WTC11 (cell line): ENCODE data around the gene RBMS1. TPM values are rescaled to one million over a fixed set of nuclear protein-coding genes. Genes with fewer than 3 reads are reported as not detected.

Source experiments
- ATAC-seq: fragments of 200-7000 bp; cut with Tn5 transposase; 2 replicates; pipeline ENCODE4 v1.10.0; 2021; ENCODE audit warnings: mild to moderate bottlenecking, moderate library complexity
- CTCF ChIA-PET: fragments of 300-600 bp; sonication (Branson Sonifier 250); formaldehyde crosslinking; loops from one replicate; lab custom pipeline; 2021; ENCODE audit warnings: antibody characterized with exemption; lab: Charles Lee
- POLR2A ChIA-PET: fragments of 350-600 bp; sonication (Branson Sonifier 250); formaldehyde crosslinking; loops from one replicate; lab custom pipeline; 2021; ENCODE audit warnings: antibody characterized with exemption; lab: Charles Lee
- DNase-seq: peaks from one replicate; pipeline ENCODE4 v3.0.0; 2021; ENCODE audit warnings: low spot score
- H3K27ac Mint-ChIP-seq: 2 replicates; pipeline ENCODE4 v1.8.0; 2021; ENCODE audit warnings: mixed read lengths
- H3K27me3 Mint-ChIP-seq: 2 replicates; pipeline ENCODE4 v1.8.0; 2021; ENCODE audit warnings: low read depth, mild to moderate bottlenecking, moderate library complexity, mixed read lengths
- H3K36me3 Mint-ChIP-seq: 2 replicates; pipeline ENCODE4 v1.8.0; 2021; ENCODE audit warnings: mixed read lengths
- H3K4me1 Mint-ChIP-seq: 2 replicates; pipeline ENCODE4 v1.8.0; 2022; ENCODE audit warnings: mixed read lengths
- H3K4me3 Mint-ChIP-seq: 2 replicates; pipeline ENCODE4 v1.8.0; 2021; ENCODE audit warnings: mild to moderate bottlenecking, moderate library complexity, mixed read lengths
- H3K9me3 Mint-ChIP-seq: 2 replicates; pipeline ENCODE4 v1.8.0; 2021; ENCODE audit warnings: mixed read lengths
- CREB1 ChIP-seq: sonication (generic); formaldehyde crosslinking; IDR thresholded peaks from 2 replicates; pipeline ENCODE4 v1.8.0; 2023; ENCODE audit warnings: mild to moderate bottlenecking, missing genetic modification reagents
- CREM ChIP-seq: sonication (generic); formaldehyde crosslinking; IDR thresholded peaks from 2 replicates; pipeline ENCODE4 v1.8.1; 2022; ENCODE audit warnings: mild to moderate bottlenecking, missing genetic modification reagents, moderate library complexity
- FOXK1 ChIP-seq: sonication (generic); formaldehyde crosslinking; IDR thresholded peaks from 2 replicates; pipeline ENCODE4 v1.8.0; 2022; ENCODE audit warnings: mild to moderate bottlenecking, moderate library complexity, missing genetic modification reagents
- GRHL2 ChIP-seq: fragments of 250-450 bp; sonication (Bioruptor Pico); IDR thresholded peaks from 2 replicates; pipeline ENCODE4 v1.8.0; 2022; ENCODE audit warnings: mild to moderate bottlenecking, moderate library complexity; ENCODE audit not compliant: insufficient replicate concordance, severe bottlenecking
- GTF2I ChIP-seq: fragments of 250-450 bp; sonication (Bioruptor Pico); conservative IDR thresholded peaks from 2 replicates; pipeline ENCODE4 v1.4.0; 2021; ENCODE audit warnings: mild to moderate bottlenecking
- NFYB ChIP-seq: sonication (generic); formaldehyde crosslinking; conservative IDR thresholded peaks from 2 replicates; pipeline ENCODE4 v1.8.0; 2022; ENCODE audit warnings: low read depth, missing genetic modification reagents
- NR1H2 ChIP-seq: sonication (generic); formaldehyde crosslinking; IDR thresholded peaks from 2 replicates; pipeline ENCODE4 v1.9.0; 2021; ENCODE audit warnings: mild to moderate bottlenecking, moderate library complexity, missing genetic modification reagents
- OVOL2 ChIP-seq: fragments of 250-450 bp; sonication (Bioruptor Pico); IDR thresholded peaks from 2 replicates; pipeline ENCODE4 v1.9.0; 2021; ENCODE audit warnings: mild to moderate bottlenecking, borderline replicate concordance
- RORB ChIP-seq: fragments of 250-450 bp; sonication (Bioruptor Pico); IDR thresholded peaks from 2 replicates; pipeline ENCODE4 v1.9.0; 2021; ENCODE audit warnings: mild to moderate bottlenecking
- TCF7 ChIP-seq: sonication (generic); formaldehyde crosslinking; IDR thresholded peaks from 2 replicates; pipeline ENCODE4 v1.8.0; 2022; ENCODE audit warnings: mild to moderate bottlenecking, low read depth, missing genetic modification reagents, moderate library complexity
- TP53 ChIP-seq: sonication (generic); formaldehyde crosslinking; IDR thresholded peaks from 2 replicates; pipeline ENCODE4 v1.8.1; 2023; ENCODE audit warnings: mild to moderate bottlenecking, missing genetic modification reagents
- ZBTB21 ChIP-seq: sonication (generic); formaldehyde crosslinking; IDR thresholded peaks from 2 replicates; pipeline ENCODE4 v1.8.1; 2023; ENCODE audit warnings: mild to moderate bottlenecking, missing genetic modification reagents, borderline replicate concordance
- ZNF317 ChIP-seq: sonication (generic); formaldehyde crosslinking; IDR thresholded peaks from 2 replicates; pipeline ENCODE4 v1.8.1; 2023; ENCODE audit warnings: low read depth, mild to moderate bottlenecking, moderate library complexity, missing genetic modification reagents, borderline replicate concordance
- total RNA-seq: library from RNA; stranded (reverse); gene quantifications from 3 replicates; pipeline ENCODE4 v1.2.3, GENCODE V29; 2021
- TF ChIP-seq, protein P1 (sequence below): sonication (generic); formaldehyde crosslinking; IDR thresholded peaks from 2 replicates; pipeline ENCODE4 v1.8.1; 2022; ENCODE audit warnings: low read depth, missing genetic modification reagents, borderline replicate concordance
- TF ChIP-seq, protein P2 (sequence below): sonication (generic); formaldehyde crosslinking; IDR thresholded peaks from 2 replicates; pipeline ENCODE4 v1.8.1; 2022; ENCODE audit warnings: missing genetic modification reagents, borderline replicate concordance
- TF ChIP-seq, protein P3 (sequence below): sonication (generic); formaldehyde crosslinking; conservative IDR thresholded peaks from 2 replicates; pipeline ENCODE4 v1.8.1; 2023; ENCODE audit warnings: mild to moderate bottlenecking, low read depth, missing genetic modification reagents, moderate library complexity
- TF ChIP-seq, protein P4 (sequence below): sonication (generic); formaldehyde crosslinking; IDR thresholded peaks from 2 replicates; pipeline ENCODE4 v1.8.1; 2023; ENCODE audit warnings: mild to moderate bottlenecking, missing genetic modification reagents
- TF ChIP-seq, protein P5 (sequence below): sonication (generic); formaldehyde crosslinking; IDR thresholded peaks from 2 replicates; pipeline ENCODE4 v1.8.1; 2023; ENCODE audit warnings: mild to moderate bottlenecking, missing genetic modification reagents, moderate library complexity
- TF ChIP-seq, protein P6 (sequence below): sonication (generic); formaldehyde crosslinking; IDR thresholded peaks from 2 replicates; pipeline ENCODE4 v1.8.1; 2023; ENCODE audit warnings: mild to moderate bottlenecking, moderate library complexity, missing genetic modification reagents
- TF ChIP-seq, protein P7 (sequence below): sonication (generic); formaldehyde crosslinking; IDR thresholded peaks from 2 replicates; pipeline ENCODE4 v1.8.0; 2023; ENCODE audit warnings: missing genetic modification reagents, mild to moderate bottlenecking, borderline replicate concordance
- TF ChIP-seq, protein P8 (sequence below): fragments of 250-450 bp; sonication (Bioruptor Pico); IDR thresholded peaks from 2 replicates; pipeline ENCODE4 v1.8.0; 2021; ENCODE audit warnings: mild to moderate bottlenecking

Gene RBMS1
- total RNA-seq, 1 experiment from 2014 or later = 56.3 TPM

DNA sequence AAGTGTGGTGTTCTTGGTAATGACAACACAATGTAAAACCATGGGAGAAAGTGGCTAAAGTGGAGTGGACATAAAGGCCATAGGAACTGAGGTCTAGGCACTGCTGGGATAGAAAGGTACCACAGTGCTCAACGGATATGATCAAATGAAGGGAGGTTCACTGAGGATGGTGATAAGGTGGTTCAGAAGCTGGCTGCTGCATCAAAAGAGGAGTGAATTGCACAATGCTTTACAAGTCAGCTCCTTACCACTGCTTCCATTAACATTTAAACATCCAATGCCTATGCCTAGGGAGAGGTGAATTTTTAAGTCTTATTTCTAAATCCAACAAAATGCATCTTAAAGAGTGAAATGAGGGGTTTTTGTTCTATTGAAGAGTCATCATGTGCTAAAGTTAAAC is 193.4 kb downstream of the RBMS1 start (continued):
- TF ChIP-seq, protein P1, sequence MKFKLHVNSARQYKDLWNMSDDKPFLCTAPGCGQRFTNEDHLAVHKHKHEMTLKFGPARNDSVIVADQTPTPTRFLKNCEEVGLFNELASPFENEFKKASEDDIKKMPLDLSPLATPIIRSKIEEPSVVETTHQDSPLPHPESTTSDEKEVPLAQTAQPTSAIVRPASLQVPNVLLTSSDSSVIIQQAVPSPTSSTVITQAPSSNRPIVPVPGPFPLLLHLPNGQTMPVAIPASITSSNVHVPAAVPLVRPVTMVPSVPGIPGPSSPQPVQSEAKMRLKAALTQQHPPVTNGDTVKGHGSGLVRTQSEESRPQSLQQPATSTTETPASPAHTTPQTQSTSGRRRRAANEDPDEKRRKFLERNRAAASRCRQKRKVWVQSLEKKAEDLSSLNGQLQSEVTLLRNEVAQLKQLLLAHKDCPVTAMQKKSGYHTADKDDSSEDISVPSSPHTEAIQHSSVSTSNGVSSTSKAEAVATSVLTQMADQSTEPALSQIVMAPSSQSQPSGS (CRISPR knock-in tag) = no peak
- TF ChIP-seq, protein P2, sequence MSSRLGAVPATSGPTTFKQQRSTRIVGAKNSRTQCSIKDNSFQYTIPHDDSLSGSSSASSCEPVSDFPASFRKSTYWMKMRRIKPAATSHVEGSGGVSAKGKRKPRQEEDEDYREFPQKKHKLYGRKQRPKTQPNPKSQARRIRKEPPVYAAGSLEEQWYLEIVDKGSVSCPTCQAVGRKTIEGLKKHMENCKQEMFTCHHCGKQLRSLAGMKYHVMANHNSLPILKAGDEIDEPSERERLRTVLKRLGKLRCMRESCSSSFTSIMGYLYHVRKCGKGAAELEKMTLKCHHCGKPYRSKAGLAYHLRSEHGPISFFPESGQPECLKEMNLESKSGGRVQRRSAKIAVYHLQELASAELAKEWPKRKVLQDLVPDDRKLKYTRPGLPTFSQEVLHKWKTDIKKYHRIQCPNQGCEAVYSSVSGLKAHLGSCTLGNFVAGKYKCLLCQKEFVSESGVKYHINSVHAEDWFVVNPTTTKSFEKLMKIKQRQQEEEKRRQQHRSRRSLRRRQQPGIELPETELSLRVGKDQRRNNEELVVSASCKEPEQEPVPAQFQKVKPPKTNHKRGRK = no peak
- TF ChIP-seq, protein P3, sequence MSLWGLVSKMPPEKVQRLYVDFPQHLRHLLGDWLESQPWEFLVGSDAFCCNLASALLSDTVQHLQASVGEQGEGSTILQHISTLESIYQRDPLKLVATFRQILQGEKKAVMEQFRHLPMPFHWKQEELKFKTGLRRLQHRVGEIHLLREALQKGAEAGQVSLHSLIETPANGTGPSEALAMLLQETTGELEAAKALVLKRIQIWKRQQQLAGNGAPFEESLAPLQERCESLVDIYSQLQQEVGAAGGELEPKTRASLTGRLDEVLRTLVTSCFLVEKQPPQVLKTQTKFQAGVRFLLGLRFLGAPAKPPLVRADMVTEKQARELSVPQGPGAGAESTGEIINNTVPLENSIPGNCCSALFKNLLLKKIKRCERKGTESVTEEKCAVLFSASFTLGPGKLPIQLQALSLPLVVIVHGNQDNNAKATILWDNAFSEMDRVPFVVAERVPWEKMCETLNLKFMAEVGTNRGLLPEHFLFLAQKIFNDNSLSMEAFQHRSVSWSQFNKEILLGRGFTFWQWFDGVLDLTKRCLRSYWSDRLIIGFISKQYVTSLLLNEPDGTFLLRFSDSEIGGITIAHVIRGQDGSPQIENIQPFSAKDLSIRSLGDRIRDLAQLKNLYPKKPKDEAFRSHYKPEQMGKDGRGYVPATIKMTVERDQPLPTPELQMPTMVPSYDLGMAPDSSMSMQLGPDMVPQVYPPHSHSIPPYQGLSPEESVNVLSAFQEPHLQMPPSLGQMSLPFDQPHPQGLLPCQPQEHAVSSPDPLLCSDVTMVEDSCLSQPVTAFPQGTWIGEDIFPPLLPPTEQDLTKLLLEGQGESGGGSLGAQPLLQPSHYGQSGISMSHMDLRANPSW (CRISPR knock-in tag) = no peak
- no peak for TF ChIP-seq ZBTB21 (CRISPR knock-in tag)
- TF ChIP-seq, protein P4, sequence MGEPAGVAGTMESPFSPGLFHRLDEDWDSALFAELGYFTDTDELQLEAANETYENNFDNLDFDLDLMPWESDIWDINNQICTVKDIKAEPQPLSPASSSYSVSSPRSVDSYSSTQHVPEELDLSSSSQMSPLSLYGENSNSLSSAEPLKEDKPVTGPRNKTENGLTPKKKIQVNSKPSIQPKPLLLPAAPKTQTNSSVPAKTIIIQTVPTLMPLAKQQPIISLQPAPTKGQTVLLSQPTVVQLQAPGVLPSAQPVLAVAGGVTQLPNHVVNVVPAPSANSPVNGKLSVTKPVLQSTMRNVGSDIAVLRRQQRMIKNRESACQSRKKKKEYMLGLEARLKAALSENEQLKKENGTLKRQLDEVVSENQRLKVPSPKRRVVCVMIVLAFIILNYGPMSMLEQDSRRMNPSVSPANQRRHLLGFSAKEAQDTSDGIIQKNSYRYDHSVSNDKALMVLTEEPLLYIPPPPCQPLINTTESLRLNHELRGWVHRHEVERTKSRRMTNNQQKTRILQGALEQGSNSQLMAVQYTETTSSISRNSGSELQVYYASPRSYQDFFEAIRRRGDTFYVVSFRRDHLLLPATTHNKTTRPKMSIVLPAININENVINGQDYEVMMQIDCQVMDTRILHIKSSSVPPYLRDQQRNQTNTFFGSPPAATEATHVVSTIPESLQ (CRISPR knock-in tag) = no peak
- no peak for TF ChIP-seq NR1H2 (CRISPR knock-in tag)
- no peak for TF ChIP-seq CREM (CRISPR knock-in tag)
- no peak for TF ChIP-seq CREB1
- TF ChIP-seq, protein P5, sequence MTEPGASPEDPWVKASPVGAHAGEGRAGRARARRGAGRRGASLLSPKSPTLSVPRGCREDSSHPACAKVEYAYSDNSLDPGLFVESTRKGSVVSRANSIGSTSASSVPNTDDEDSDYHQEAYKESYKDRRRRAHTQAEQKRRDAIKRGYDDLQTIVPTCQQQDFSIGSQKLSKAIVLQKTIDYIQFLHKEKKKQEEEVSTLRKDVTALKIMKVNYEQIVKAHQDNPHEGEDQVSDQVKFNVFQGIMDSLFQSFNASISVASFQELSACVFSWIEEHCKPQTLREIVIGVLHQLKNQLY = no peak
- no peak for TF ChIP-seq ZNF317 (CRISPR knock-in tag)
- no peak for TF ChIP-seq GTF2I (CRISPR knock-in tag)
- TF ChIP-seq, protein P6, sequence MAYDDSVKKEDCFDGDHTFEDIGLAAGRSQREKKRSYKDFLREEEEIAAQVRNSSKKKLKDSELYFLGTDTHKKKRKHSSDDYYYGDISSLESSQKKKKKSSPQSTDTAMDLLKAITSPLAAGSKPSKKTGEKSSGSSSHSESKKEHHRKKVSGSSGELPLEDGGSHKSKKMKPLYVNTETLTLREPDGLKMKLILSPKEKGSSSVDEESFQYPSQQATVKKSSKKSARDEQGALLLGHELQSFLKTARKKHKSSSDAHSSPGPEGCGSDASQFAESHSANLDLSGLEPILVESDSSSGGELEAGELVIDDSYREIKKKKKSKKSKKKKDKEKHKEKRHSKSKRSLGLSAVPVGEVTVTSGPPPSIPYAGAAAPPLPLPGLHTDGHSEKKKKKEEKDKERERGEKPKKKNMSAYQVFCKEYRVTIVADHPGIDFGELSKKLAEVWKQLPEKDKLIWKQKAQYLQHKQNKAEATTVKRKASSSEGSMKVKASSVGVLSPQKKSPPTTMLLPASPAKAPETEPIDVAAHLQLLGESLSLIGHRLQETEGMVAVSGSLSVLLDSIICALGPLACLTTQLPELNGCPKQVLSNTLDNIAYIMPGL = no peak
- no peak for TF ChIP-seq OVOL2 (CRISPR knock-in tag)
- TF ChIP-seq GRHL2 (CRISPR knock-in tag) = no peak
- no peak for TF ChIP-seq FOXK1 (CRISPR knock-in tag)
- no peak for TF ChIP-seq RORB

DNA sequence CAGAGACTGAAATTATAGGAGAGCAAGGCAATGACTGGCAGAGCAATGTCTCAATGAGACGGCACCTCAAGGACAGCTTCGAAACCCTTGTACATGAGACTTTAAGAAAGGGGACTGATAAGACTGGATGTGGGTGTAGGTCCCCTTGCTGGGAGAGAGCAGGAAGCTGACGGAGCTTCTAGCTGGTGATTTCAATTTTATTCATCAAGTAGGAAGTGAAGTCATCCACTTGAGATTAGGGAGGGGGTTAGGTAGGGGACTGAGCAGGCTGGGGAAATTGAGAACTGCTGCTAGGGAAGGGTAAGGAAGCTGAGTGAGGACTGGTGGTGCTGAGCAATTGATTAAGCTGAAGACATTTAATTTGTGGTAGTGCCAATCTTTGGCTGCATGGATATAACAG is 194.1 kb downstream of the RBMS1 start:
- DNase-seq = no peak
- Mint-ChIP-seq H3K36me3 (peaks cover 37% of the 10 kb centered on the region), H3K4me3 (no peak overlapping the region), H3K27me3 (no peaks in the 10 kb centered on the region), H3K9me3 (no peaks in the 10 kb centered on the region), H3K4me1 (peaks cover 14% of the 10 kb centered on the region), H3K27ac (peak overlapping the region; percentile 17)
- POLR2A ChIA-PET = no interaction called here
- CTCF ChIA-PET = interaction anchor here (1.2 kb wide), 1 partner anchor 47 kb away, joined by 4 read pairs; no protein-coding TSS in a partner anchor
- ATAC-seq = no peak
- TF ChIP-seq NFYB = no peak
- TF ChIP-seq, protein P7, sequence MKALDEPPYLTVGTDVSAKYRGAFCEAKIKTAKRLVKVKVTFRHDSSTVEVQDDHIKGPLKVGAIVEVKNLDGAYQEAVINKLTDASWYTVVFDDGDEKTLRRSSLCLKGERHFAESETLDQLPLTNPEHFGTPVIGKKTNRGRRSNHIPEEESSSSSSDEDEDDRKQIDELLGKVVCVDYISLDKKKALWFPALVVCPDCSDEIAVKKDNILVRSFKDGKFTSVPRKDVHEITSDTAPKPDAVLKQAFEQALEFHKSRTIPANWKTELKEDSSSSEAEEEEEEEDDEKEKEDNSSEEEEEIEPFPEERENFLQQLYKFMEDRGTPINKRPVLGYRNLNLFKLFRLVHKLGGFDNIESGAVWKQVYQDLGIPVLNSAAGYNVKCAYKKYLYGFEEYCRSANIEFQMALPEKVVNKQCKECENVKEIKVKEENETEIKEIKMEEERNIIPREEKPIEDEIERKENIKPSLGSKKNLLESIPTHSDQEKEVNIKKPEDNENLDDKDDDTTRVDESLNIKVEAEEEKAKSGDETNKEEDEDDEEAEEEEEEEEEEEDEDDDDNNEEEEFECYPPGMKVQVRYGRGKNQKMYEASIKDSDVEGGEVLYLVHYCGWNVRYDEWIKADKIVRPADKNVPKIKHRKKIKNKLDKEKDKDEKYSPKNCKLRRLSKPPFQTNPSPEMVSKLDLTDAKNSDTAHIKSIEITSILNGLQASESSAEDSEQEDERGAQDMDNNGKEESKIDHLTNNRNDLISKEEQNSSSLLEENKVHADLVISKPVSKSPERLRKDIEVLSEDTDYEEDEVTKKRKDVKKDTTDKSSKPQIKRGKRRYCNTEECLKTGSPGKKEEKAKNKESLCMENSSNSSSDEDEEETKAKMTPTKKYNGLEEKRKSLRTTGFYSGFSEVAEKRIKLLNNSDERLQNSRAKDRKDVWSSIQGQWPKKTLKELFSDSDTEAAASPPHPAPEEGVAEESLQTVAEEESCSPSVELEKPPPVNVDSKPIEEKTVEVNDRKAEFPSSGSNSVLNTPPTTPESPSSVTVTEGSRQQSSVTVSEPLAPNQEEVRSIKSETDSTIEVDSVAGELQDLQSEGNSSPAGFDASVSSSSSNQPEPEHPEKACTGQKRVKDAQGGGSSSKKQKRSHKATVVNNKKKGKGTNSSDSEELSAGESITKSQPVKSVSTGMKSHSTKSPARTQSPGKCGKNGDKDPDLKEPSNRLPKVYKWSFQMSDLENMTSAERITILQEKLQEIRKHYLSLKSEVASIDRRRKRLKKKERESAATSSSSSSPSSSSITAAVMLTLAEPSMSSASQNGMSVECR = no peak
- TF ChIP-seq, protein P8, sequence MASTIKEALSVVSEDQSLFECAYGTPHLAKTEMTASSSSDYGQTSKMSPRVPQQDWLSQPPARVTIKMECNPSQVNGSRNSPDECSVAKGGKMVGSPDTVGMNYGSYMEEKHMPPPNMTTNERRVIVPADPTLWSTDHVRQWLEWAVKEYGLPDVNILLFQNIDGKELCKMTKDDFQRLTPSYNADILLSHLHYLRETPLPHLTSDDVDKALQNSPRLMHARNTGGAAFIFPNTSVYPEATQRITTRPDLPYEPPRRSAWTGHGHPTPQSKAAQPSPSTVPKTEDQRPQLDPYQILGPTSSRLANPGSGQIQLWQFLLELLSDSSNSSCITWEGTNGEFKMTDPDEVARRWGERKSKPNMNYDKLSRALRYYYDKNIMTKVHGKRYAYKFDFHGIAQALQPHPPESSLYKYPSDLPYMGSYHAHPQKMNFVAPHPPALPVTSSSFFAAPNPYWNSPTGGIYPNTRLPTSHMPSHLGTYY (CRISPR knock-in tag) = no peak
- no peak for TF ChIP-seq ZNF317 (CRISPR knock-in tag)
- TF ChIP-seq TCF7 (CRISPR knock-in tag) = no peak
- TF ChIP-seq TP53 = no peak
